DOHH2 (cell line): ENCODE results near the gene RNF2.

ENCODE experiments used
- H3F3A ChIP-seq: fragments of 200-600 bp; sonication (generic), shearing (Covaris generic); 2 replicates; pipeline ENCODE4 v1.6.0; 2016; ENCODE audit warnings: antibody characterized with exemption, mild to moderate bottlenecking; ENCODE audit not compliant: control insufficient read depth, insufficient read depth
- H3K27ac ChIP-seq: fragments of 200-600 bp; sonication (generic); 2 replicates; pipeline ENCODE4 v1.5.1; 2014; ENCODE audit warnings: low read depth, mild to moderate bottlenecking, low read length, moderate library complexity
- H3K27me3 ChIP-seq: fragments of 200-600 bp; sonication (generic); 2 replicates; pipeline ENCODE4 v1.6.1; 2014; ENCODE audit warnings: mild to moderate bottlenecking, low read length, mixed read lengths; ENCODE audit not compliant: control insufficient read depth
- H3K36me3 ChIP-seq: fragments of 200-600 bp; sonication (generic); 2 replicates; pipeline ENCODE4 v1.6.1; 2014; ENCODE audit warnings: mild to moderate bottlenecking, low read length, moderate library complexity, mixed read lengths; ENCODE audit not compliant: control insufficient read depth
- H3K4me1 ChIP-seq: fragments of 200-600 bp; sonication (generic); 2 replicates; pipeline ENCODE4 v1.6.1; 2014; ENCODE audit warnings: mild to moderate bottlenecking, low read length, mixed read lengths; ENCODE audit not compliant: control insufficient read depth
- H3K4me2 ChIP-seq: fragments of 200-600 bp; sonication (generic); 2 replicates; pipeline ENCODE4 v1.6.0; 2014; ENCODE audit warnings: mild to moderate bottlenecking, low read length, moderate library complexity
- H3K4me3 ChIP-seq: fragments of 200-600 bp; sonication (generic); 2 replicates; pipeline ENCODE4 v1.5.1; 2014; ENCODE audit warnings: mild to moderate bottlenecking, low read length, mixed read lengths
- H3K79me2 ChIP-seq: fragments of 200-600 bp; sonication (generic); 2 replicates; pipeline ENCODE4 v1.6.1; 2014; ENCODE audit warnings: mild to moderate bottlenecking, low read length, mixed read lengths; ENCODE audit not compliant: control insufficient read depth
- H3K9me2 ChIP-seq: fragments of 200-600 bp; sonication (generic); replicated peaks from 2 replicates; pipeline ENCODE4 v1.6.1; 2014; ENCODE audit warnings: mild to moderate bottlenecking, low read length, mixed read lengths; ENCODE audit not compliant: control insufficient read depth
- H3K9me3 ChIP-seq: fragments of 200-600 bp; sonication (generic); 2 replicates; pipeline ENCODE4 v1.6.1; 2014; ENCODE audit warnings: antibody characterized with exemption, low read length, mixed read lengths; ENCODE audit not compliant: control insufficient read depth, insufficient read depth
- H4K20me1 ChIP-seq: fragments of 200-600 bp; sonication (generic); 2 replicates; pipeline ENCODE4 v1.6.0; 2014; ENCODE audit warnings: low read depth, mild to moderate bottlenecking, antibody characterized with exemption, low read length, moderate library complexity; ENCODE audit not compliant: control insufficient read depth, insufficient read depth
- EZH2phosphoT487 ChIP-seq: fragments of 200-600 bp; sonication (generic); IDR thresholded peaks from 2 replicates; pipeline ENCODE4 v1.6.1; 2017; ENCODE audit warnings: borderline replicate concordance, mild to moderate bottlenecking, antibody characterized with exemption, low read length, moderate library complexity, mixed read lengths
- TF ChIP-seq, protein P1 (sequence below): fragments of 200-600 bp; sonication (generic); IDR thresholded peaks from one replicate; pipeline ENCODE4 v1.5.1; 2014; ENCODE audit warnings: antibody characterized with exemption, mild to moderate bottlenecking, low read depth, low read length; ENCODE audit not compliant: poor library complexity, severe bottlenecking

RNF2 gene

DNA sequence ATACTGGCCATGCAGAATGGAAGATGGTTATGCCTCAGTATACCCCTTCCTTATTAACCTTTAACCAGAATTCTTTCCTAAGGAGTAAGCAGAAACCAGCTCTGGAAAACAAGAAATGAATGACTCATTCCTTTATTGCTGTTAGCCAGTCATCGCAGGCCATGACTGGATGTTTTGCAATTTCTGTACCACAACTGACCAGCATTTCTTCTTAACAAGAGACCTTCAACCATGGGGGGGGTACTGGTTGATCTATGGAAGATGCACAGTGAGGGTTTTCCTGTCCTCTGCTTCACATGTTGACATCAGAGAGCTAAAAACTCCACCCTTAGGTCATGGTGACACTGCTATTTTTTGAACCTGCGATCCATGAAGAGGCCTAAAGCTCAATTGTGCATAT, 28.0 kb upstream of the RNF2 start:
- Histone ChIP-seq H3K4me1 (no peaks in the 10 kb centered on the region), H3K9me2 (no peaks in the 10 kb centered on the region), H3K36me3 (no peaks in the 10 kb centered on the region), H3K9me3 (no peaks in the 10 kb centered on the region), H4K20me1 (no peaks in the 10 kb centered on the region), H3F3A (no peaks in the 10 kb centered on the region), H3K27ac (no peak overlapping the region), H3K27me3 (no peaks in the 10 kb centered on the region), H3K4me2 (no peak overlapping the region), H3K79me2 (no peaks in the 10 kb centered on the region), H3K4me3 (no peak overlapping the region)
- no peak for TF ChIP-seq EZH2phosphoT487
- TF ChIP-seq, protein P1, sequence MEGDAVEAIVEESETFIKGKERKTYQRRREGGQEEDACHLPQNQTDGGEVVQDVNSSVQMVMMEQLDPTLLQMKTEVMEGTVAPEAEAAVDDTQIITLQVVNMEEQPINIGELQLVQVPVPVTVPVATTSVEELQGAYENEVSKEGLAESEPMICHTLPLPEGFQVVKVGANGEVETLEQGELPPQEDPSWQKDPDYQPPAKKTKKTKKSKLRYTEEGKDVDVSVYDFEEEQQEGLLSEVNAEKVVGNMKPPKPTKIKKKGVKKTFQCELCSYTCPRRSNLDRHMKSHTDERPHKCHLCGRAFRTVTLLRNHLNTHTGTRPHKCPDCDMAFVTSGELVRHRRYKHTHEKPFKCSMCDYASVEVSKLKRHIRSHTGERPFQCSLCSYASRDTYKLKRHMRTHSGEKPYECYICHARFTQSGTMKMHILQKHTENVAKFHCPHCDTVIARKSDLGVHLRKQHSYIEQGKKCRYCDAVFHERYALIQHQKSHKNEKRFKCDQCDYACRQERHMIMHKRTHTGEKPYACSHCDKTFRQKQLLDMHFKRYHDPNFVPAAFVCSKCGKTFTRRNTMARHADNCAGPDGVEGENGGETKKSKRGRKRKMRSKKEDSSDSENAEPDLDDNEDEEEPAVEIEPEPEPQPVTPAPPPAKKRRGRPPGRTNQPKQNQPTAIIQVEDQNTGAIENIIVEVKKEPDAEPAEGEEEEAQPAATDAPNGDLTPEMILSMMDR = no peak

DNA sequence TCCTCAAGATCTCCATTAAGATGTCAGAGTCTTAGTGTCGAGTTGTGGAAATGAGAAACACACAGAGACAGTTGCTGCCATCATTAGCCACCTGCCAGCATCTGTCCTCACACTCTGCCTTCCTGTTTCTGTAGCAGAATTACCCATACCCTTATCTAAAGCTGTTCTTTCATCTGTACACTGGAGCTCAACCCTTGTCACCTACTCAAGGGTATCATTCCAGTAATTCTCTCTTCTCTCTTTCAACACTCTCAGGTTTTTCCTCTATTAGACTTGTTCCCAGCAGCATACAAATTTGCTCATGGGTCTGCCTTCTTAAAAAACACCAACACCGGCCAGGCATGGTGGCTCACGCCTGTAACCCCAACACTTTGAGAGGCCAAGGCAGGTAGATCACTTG, 27.4 kb upstream of the RNF2 start:
- no peak overlapping the region for H3K27ac ChIP-seq
- H3K9me3 ChIP-seq = no peaks in the 10 kb centered on the region
- no peaks in the 10 kb centered on the region for H3K79me2 ChIP-seq
- no peak overlapping the region for H3K4me2 ChIP-seq
- no peaks in the 10 kb centered on the region for H3K27me3 ChIP-seq
- TF ChIP-seq, protein P1 = no peak
- no peak for TF ChIP-seq EZH2phosphoT487
- no peaks in the 10 kb centered on the region for H3K4me1 ChIP-seq
- no peaks in the 10 kb centered on the region for H3K9me2 ChIP-seq
- no peak overlapping the region for H3K4me3 ChIP-seq
- no peaks in the 10 kb centered on the region for H3F3A ChIP-seq
- H4K20me1 ChIP-seq = no peaks in the 10 kb centered on the region
- H3K36me3 ChIP-seq = no peaks in the 10 kb centered on the region

DNA sequence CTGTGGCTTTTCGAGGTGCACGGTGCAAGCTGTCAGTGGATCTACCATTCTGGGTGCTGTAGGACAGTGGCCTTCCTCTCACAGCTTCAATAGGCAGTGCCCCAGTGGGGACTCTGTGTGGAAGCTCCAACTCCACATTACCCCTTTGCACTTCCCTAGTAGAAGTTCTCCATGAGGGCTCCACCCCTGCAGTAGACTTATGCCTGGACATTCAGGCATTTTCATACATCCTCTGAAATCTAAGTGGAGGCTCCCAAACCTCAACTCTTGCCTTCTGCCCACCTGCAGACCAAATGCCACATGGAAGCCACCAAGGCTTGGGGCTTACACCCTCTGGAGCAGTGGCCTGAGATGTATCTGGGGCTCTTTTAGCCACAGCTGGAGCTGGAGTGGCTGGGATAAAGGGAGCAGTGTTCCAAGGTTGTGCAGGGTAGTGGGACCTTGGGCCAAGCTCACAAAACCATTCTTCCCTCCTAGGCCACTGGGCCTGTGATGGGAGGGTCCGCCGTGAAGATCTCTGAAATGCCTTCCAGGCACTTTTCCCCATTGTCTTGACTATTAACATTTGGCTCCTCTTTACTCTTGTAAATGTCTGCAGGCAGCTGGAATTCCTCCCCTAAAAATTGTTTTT, 18.0 kb upstream of the RNF2 start:
- Histone ChIP-seq H3K27ac (no peak overlapping the region), H3K4me2 (no peak overlapping the region), H3K27me3 (0 out of 2 replicates have a peak, but pooled peaks cover 3% of the 10 kb centered on the region), H3K9me3 (peaks cover 15% of the 10 kb centered on the region), H3K36me3 (no peaks in the 10 kb centered on the region), H3K9me2 (no peaks in the 10 kb centered on the region), H3K79me2 (no peaks in the 10 kb centered on the region), H3F3A (no peaks in the 10 kb centered on the region), H3K4me1 (no peaks in the 10 kb centered on the region), H4K20me1 (no peaks in the 10 kb centered on the region), H3K4me3 (no peak overlapping the region)
- TF ChIP-seq EZH2phosphoT487 = no peak
- TF ChIP-seq, protein P1 = no peak
